Measurements from ENCODE around the gene FPR2. TPM values are rescaled to one million over a fixed set of nuclear protein-coding genes. Genes with fewer than 3 reads are reported as not detected.
A peak's percentile ranks its signal among the peaks of the same experiment; 100 is the strongest.

FPR2 gene
- total and polyA plus RNA-seq, 4 donors: 0.15 to 4.1 (median 2.4) TPM

DNA sequence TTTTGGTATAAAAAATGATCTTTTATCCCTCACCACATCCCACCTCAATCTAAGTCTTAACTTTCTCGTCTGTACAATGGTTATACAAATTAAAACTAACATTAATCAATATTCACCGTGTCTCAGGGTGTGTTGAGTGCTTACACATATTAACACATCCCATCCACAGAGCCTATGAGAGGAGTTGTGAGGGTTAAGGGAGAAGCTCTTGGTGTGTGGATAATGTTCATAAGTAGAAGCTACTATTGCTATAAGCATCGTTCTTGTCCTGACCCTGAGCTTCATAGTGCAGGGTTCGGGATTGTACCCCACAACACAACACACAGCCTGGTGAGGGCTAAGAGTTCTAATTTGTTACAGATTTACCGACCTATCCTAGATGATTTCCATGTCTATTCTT is 36.5 kb downstream of the FPR2 start:
- H3K4me1 ChIP-seq (ENCODE audit: control insufficient read depth in 4 of 4, insufficient read depth in 4 of 4, low read length in 3 of 4): peaks cover 0 to 7% (median 1%) of the 10 kb centered on the region in 4 donors
- DNase-seq (ENCODE audit: low spot score): no peak
- peaks cover 0 to 15% (median 6%) of the 10 kb centered on the region in 4 donors for H3K9me3 ChIP-seq (ENCODE audit: control insufficient read depth in 4 of 4, low read length in 3 of 4)
- H3K4me3 ChIP-seq (ENCODE audit: low read depth in 1 of 3, low read length in 3 of 3): no peak overlapping the region
- TF ChIP-seq NR2F2 (IDR thresholded peaks at IDR 0.05): no peak
- no peak for TF ChIP-seq CTCF (IDR thresholded peaks at IDR 0.05; ENCODE audit: low read depth, low read length, missing input control)
- no peak for TF ChIP-seq SP1 (IDR thresholded peaks at IDR 0.05)
- no peak for TF ChIP-seq ATF3 (IDR thresholded peaks at IDR 0.05)
- TF ChIP-seq HNF4G (IDR thresholded peaks at IDR 0.05): no peak
- no peak for TF ChIP-seq ZBTB33 (IDR thresholded peaks at IDR 0.05)
- no peak for TF ChIP-seq YY1 (IDR thresholded peaks at IDR 0.05)
- no peak for TF ChIP-seq EGR1 (IDR thresholded peaks at IDR 0.05; ENCODE audit: low read depth in 2 of 2)
- TF ChIP-seq, protein P1, sequence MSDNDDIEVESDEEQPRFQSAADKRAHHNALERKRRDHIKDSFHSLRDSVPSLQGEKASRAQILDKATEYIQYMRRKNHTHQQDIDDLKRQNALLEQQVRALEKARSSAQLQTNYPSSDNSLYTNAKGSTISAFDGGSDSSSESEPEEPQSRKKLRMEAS (IDR thresholded peaks at IDR 0.05): no peak
- no peak for TF ChIP-seq RXRA (IDR thresholded peaks at IDR 0.05)
- no peak for TF ChIP-seq FOXA1 (IDR thresholded peaks at IDR 0.05)
- TF ChIP-seq GABPA (IDR thresholded peaks at IDR 0.05 in 1 of 2, conservative IDR thresholded peaks at IDR 0.05 in 1 of 2): no peak
- no peaks in the 10 kb centered on the region for H3K27me3 ChIP-seq (ENCODE audit: control insufficient read depth in 4 of 4, insufficient read depth in 4 of 4, low read length in 3 of 4)
- peak overlapping the region in 1 of 2 donors; percentile 52 for H3K27ac ChIP-seq (ENCODE audit: low read depth in 1 of 2, low read length in 2 of 2)
- WGBS: 66% methylated on average over 5 of the region's 5 CpGs
- no peak overlapping the region for H3K9ac ChIP-seq (ENCODE audit: low read depth in 1 of 2, low read length in 2 of 2)
- H3K36me3 ChIP-seq (ENCODE audit: control insufficient read depth in 4 of 4, insufficient read depth in 3 of 4, low read depth in 1 of 4, low read length in 3 of 4): no peaks in the 10 kb centered on the region

DNA sequence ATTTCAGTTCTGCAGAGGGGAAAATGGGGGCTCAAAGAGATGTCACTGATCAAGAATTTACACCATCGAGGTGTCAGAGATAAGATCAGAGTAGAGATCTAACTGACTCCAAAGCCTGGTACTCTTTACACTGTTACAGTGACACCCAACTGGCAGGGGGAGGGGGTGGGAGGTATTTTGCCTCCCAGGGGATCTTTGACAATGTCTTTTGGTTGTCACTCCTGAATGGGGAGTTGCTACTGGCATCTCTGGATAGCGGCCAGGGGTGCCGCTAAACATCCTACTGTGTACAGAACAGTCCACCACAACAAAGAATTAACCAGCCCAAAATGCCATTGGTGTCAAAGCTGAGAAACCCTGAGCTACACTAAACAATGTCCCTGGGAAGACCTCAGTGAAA is 37.1 kb downstream of the FPR2 start:
- Histone ChIP-seq H3K4me3 (ENCODE audit: low read depth in 1 of 3, low read length in 3 of 3) (no peak overlapping the region), H3K27me3 (ENCODE audit: control insufficient read depth in 4 of 4, insufficient read depth in 4 of 4, low read length in 3 of 4) (no peaks in the 10 kb centered on the region), H3K36me3 (ENCODE audit: control insufficient read depth in 4 of 4, insufficient read depth in 3 of 4, low read depth in 1 of 4, low read length in 3 of 4) (no peaks in the 10 kb centered on the region), H3K9me3 (ENCODE audit: control insufficient read depth in 4 of 4, low read length in 3 of 4) (peaks cover 0 to 16% (median 5%) of the 10 kb centered on the region in 4 donors), H3K27ac (ENCODE audit: low read depth in 1 of 2, low read length in 2 of 2) (peak overlapping the region; percentile 63 to 74), H3K4me1 (ENCODE audit: control insufficient read depth in 4 of 4, insufficient read depth in 4 of 4, low read length in 3 of 4) (peaks cover 0 to 7% (median 1%) of the 10 kb centered on the region in 4 donors), H3K9ac (ENCODE audit: low read depth in 1 of 2, low read length in 2 of 2) (no peak overlapping the region)
- no peak for DNase-seq (ENCODE audit: low spot score)
- TF ChIP-seq, protein P2, sequence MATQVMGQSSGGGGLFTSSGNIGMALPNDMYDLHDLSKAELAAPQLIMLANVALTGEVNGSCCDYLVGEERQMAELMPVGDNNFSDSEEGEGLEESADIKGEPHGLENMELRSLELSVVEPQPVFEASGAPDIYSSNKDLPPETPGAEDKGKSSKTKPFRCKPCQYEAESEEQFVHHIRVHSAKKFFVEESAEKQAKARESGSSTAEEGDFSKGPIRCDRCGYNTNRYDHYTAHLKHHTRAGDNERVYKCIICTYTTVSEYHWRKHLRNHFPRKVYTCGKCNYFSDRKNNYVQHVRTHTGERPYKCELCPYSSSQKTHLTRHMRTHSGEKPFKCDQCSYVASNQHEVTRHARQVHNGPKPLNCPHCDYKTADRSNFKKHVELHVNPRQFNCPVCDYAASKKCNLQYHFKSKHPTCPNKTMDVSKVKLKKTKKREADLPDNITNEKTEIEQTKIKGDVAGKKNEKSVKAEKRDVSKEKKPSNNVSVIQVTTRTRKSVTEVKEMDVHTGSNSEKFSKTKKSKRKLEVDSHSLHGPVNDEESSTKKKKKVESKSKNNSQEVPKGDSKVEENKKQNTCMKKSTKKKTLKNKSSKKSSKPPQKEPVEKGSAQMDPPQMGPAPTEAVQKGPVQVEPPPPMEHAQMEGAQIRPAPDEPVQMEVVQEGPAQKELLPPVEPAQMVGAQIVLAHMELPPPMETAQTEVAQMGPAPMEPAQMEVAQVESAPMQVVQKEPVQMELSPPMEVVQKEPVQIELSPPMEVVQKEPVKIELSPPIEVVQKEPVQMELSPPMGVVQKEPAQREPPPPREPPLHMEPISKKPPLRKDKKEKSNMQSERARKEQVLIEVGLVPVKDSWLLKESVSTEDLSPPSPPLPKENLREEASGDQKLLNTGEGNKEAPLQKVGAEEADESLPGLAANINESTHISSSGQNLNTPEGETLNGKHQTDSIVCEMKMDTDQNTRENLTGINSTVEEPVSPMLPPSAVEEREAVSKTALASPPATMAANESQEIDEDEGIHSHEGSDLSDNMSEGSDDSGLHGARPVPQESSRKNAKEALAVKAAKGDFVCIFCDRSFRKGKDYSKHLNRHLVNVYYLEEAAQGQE (IDR thresholded peaks at IDR 0.05): no peak
- WGBS: 32% methylated on average over 3 of the region's 3 CpGs
